ENCODE data around the gene KANSL1. TPM values are rescaled to one million over a fixed set of nuclear protein-coding genes. Genes with fewer than 3 reads are reported as not detected.
"Not testable (repeated sequence)": the region's sequence is repeated elsewhere in the genome, so short reads cannot be mapped to it uniquely, and the experiment has no call there.

The KANSL1 gene
- total RNA-seq, 1 donor from 2014 or later, result 136 TPM

- no peak for DNase-seq (ENCODE audit: low spot score)
- Mint-ChIP-seq H3K36me3 (peaks cover 19% of the 10 kb centered on the region), H3K4me3 (no peak overlapping the region), H3K27ac (peak overlapping the region; percentile 91), H3K27me3 (ENCODE audit: insufficient read depth, low read depth) (peaks cover 7% of the 10 kb centered on the region), H3K4me1 (peaks cover 28% of the 10 kb centered on the region), H3K9me3 (no peaks in the 10 kb centered on the region)
- H3K27me3 ChIP-seq, result no peaks in the 10 kb centered on the region
- no peak overlapping the region for H3K9ac ChIP-seq
- H3K36me3 ChIP-seq, result no peaks in the 10 kb centered on the region
- no peak overlapping the region for H3K4me2 ChIP-seq
- no peak overlapping the region for H3K27ac ChIP-seq
- no peaks in the 10 kb centered on the region for H3K9me3 ChIP-seq (ENCODE audit: low read depth)
- H3F3A ChIP-seq (ENCODE audit: low read depth), result peaks cover 14% of the 10 kb centered on the region
- TF ChIP-seq, protein P1, sequence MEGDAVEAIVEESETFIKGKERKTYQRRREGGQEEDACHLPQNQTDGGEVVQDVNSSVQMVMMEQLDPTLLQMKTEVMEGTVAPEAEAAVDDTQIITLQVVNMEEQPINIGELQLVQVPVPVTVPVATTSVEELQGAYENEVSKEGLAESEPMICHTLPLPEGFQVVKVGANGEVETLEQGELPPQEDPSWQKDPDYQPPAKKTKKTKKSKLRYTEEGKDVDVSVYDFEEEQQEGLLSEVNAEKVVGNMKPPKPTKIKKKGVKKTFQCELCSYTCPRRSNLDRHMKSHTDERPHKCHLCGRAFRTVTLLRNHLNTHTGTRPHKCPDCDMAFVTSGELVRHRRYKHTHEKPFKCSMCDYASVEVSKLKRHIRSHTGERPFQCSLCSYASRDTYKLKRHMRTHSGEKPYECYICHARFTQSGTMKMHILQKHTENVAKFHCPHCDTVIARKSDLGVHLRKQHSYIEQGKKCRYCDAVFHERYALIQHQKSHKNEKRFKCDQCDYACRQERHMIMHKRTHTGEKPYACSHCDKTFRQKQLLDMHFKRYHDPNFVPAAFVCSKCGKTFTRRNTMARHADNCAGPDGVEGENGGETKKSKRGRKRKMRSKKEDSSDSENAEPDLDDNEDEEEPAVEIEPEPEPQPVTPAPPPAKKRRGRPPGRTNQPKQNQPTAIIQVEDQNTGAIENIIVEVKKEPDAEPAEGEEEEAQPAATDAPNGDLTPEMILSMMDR (IDR thresholded peaks at IDR 0.05), result no peak
- no peak for TF ChIP-seq EZH2 (IDR thresholded peaks at IDR 0.05)
- TF ChIP-seq EZH2phosphoT487 (IDR thresholded peaks at IDR 0.05), result no peak
- H3K79me2 ChIP-seq (ENCODE audit: low read depth), result no peaks in the 10 kb centered on the region
- no peak overlapping the region for H2AFZ ChIP-seq (replicated peaks)
- no peak overlapping the region for H3K4me3 ChIP-seq
- H3K4me1 ChIP-seq, result peaks cover 25% of the 10 kb centered on the region
- peaks cover 38% of the 10 kb centered on the region for H4K20me1 ChIP-seq (ENCODE audit: low read depth)
Observed at GRCh38 chr17:46025060-46025459, 168.2 kb downstream of the KANSL1 start.

DNA sequence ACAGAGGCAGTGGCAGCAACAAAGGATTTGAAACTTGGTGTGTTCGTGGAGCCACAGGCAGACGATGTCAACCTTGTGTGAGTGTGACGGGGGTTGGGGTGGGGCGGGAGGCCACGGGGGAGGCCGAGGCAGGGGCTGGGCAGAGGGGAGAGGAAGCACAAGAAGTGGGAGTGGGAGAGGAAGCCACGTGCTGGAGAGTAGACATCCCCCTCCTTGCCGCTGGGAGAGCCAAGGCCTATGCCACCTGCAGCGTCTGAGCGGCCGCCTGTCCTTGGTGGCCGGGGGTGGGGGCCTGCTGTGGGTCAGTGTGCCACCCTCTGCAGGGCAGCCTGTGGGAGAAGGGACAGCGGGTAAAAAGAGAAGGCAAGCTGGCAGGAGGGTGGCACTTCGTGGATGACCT lies 168.6 kb downstream of the KANSL1 start:
- peaks cover 7% of the 10 kb centered on the region for H3K27me3 Mint-ChIP-seq (ENCODE audit: insufficient read depth, low read depth)
- no peak for TF ChIP-seq EZH2 (IDR thresholded peaks at IDR 0.05)
- no peak for TF ChIP-seq EZH2phosphoT487 (IDR thresholded peaks at IDR 0.05)
- TF ChIP-seq, protein P1 (IDR thresholded peaks at IDR 0.05), result no peak

GRCh38 chr17:46023783-46024388 lies 169.3 kb downstream of the KANSL1 start:
- no peaks in the 10 kb centered on the region for H3K79me2 ChIP-seq (ENCODE audit: low read depth)
- no peaks in the 10 kb centered on the region for H3K27me3 ChIP-seq
- Mint-ChIP-seq H3K9me3 (no peaks in the 10 kb centered on the region), H3K4me3 (no peak overlapping the region), H3K4me1 (peaks cover 24% of the 10 kb centered on the region), H3K27ac (peak overlapping the region; percentile 92), H3K27me3 (ENCODE audit: insufficient read depth, low read depth) (peaks cover 7% of the 10 kb centered on the region), H3K36me3 (peaks cover 17% of the 10 kb centered on the region)
- no peak overlapping the region for H3K4me2 ChIP-seq
- peaks cover 4% of the 10 kb centered on the region for H3F3A ChIP-seq (ENCODE audit: low read depth)
- H2AFZ ChIP-seq (replicated peaks), result no peak overlapping the region
- no peak overlapping the region for H3K9ac ChIP-seq
- no peaks in the 10 kb centered on the region for H3K36me3 ChIP-seq
- H3K4me1 ChIP-seq, result peaks cover 22% of the 10 kb centered on the region
- no peak for TF ChIP-seq EZH2phosphoT487 (IDR thresholded peaks at IDR 0.05)
- TF ChIP-seq, protein P1 (IDR thresholded peaks at IDR 0.05), result no peak
- no peak for TF ChIP-seq EZH2 (IDR thresholded peaks at IDR 0.05)
- no peak overlapping the region for H3K4me3 ChIP-seq
- H3K27ac ChIP-seq, result no peak overlapping the region
- DNase-seq (ENCODE audit: low spot score), result no peak
- H3K9me3 ChIP-seq (ENCODE audit: low read depth), result no peaks in the 10 kb centered on the region
- H4K20me1 ChIP-seq (ENCODE audit: low read depth), result peaks cover 26% of the 10 kb centered on the region

More for the DNA sequence above, 168.6 kb downstream of the KANSL1 start:
- no peak overlapping the region for H3K4me3 Mint-ChIP-seq
- H3K79me2 ChIP-seq (ENCODE audit: low read depth), result no peaks in the 10 kb centered on the region
- H3K36me3 Mint-ChIP-seq, result peaks cover 19% of the 10 kb centered on the region
- H3K27ac Mint-ChIP-seq, result peak overlapping the region; percentile 79
- H3K9me3 ChIP-seq (ENCODE audit: low read depth), result no peaks in the 10 kb centered on the region
- H3K27ac ChIP-seq, result no peak overlapping the region
- H2AFZ ChIP-seq (replicated peaks), result no peak overlapping the region
- no peak for DNase-seq (ENCODE audit: low spot score)
- no peaks in the 10 kb centered on the region for H3K36me3 ChIP-seq
- peaks cover 25% of the 10 kb centered on the region for H3K4me1 ChIP-seq
- peaks cover 9% of the 10 kb centered on the region for H3F3A ChIP-seq (ENCODE audit: low read depth)
- peaks cover 28% of the 10 kb centered on the region for H3K4me1 Mint-ChIP-seq
- H3K27me3 ChIP-seq, result no peaks in the 10 kb centered on the region
- H3K9ac ChIP-seq, result no peak overlapping the region
- H4K20me1 ChIP-seq (ENCODE audit: low read depth), result peaks cover 33% of the 10 kb centered on the region
- H3K9me3 Mint-ChIP-seq, result no peaks in the 10 kb centered on the region
- no peak overlapping the region for H3K4me2 ChIP-seq
- H3K4me3 ChIP-seq, result no peak overlapping the region

DNA sequence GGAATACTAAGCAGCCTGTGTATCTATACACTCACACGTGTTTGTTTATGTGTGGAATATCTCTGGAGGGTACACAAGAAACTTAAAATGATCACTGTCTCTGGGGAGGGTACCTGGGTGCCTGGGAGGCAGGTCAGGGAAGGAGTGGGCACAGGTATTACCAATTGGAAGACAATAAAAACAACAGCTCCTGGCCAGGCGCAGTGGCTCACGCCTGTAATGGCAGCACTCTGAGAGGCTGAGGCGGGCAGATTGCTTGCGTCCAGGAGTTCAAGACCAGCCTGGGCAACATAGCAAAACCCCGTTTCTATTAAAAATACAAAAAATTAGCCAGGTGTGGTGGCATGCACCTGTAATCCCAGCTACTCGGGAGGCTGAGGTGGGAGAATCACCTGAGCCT lies 169.9 kb downstream of the KANSL1 start:
- not testable (repeated sequence) for H3K4me2 ChIP-seq, H3K4me3 ChIP-seq

More for the DNA sequence above, 169.9 kb downstream of the KANSL1 start:
- H3K9ac ChIP-seq; H3K36me3 ChIP-seq; H3K9me3 Mint-ChIP-seq; H3K9me3 ChIP-seq (ENCODE audit: low read depth); H3K27me3 Mint-ChIP-seq (ENCODE audit: insufficient read depth, low read depth); H2AFZ ChIP-seq (replicated peaks); H3F3A ChIP-seq (ENCODE audit: low read depth); DNase-seq (ENCODE audit: low spot score); H3K4me3 Mint-ChIP-seq; H3K79me2 ChIP-seq (ENCODE audit: low read depth); H3K27ac ChIP-seq; H3K27me3 ChIP-seq: not testable (repeated sequence)
- peaks cover 21% of the 10 kb centered on the region for H4K20me1 ChIP-seq (ENCODE audit: low read depth)
- Mint-ChIP-seq H3K4me1 (peaks cover 24% of the 10 kb centered on the region), H3K27ac (peak overlapping the region; percentile 78), H3K36me3 (peaks cover 15% of the 10 kb centered on the region)
- peaks cover 17% of the 10 kb centered on the region for H3K4me1 ChIP-seq
